Activated naive CD8-positive, alpha-beta T cell treated with anti-CD3 and anti-CD28 coated beads, Interleukin-2, amount 50 U/mL, for 24 hours (primary cell): ENCODE measurements around the gene HNRNPDL.
"Not testable (repeated sequence)": the region's sequence is repeated elsewhere in the genome, so short reads cannot be mapped to it uniquely, and the experiment has no call there.

ENCODE experiments used
- ATAC-seq: fragments of 150-1000 bp; cut with Tn5 transposase; one replicate; pipeline ENCODE4 v1.10.0; 2021
- DNase-seq: peaks from one replicate; pipeline ENCODE4 v3.0.0; 2021
- H3K27ac Mint-ChIP-seq: one replicate; pipeline ENCODE4 v1.8.0; 2021; ENCODE audit warnings: mild to moderate bottlenecking, mixed read lengths
- H3K27me3 Mint-ChIP-seq: one replicate; pipeline ENCODE4 v1.8.0; 2021; ENCODE audit warnings: mixed read lengths
- H3K36me3 Mint-ChIP-seq: one replicate; pipeline ENCODE4 v1.8.0; 2021; ENCODE audit warnings: low read depth, mixed read lengths
- H3K4me1 Mint-ChIP-seq: one replicate; pipeline ENCODE4 v1.8.0; 2021; ENCODE audit warnings: mixed read lengths
- H3K4me3 Mint-ChIP-seq: one replicate; pipeline ENCODE4 v1.8.0; 2021; ENCODE audit warnings: mild to moderate bottlenecking, moderate library complexity, mixed read lengths
- H3K9me3 Mint-ChIP-seq: one replicate; pipeline ENCODE4 v1.8.0; 2021; ENCODE audit warnings: mixed read lengths

The HNRNPDL gene

GRCh38 chr4:82430193-82430963 is at the start of gene HNRNPDL, which contains the start of gene ENOPH1:
HNRNPDL (minus strand) TSS chr4:82430462; CDS start chr4:82429690, 772 bp downstream.
ENOPH1 (plus strand) TSS chr4:82430590; CDS start chr4:82430830, 240 bp downstream.
- Mint-ChIP-seq H3K4me3 (peak within 1 kb of the TSS; percentile 99), H3K9me3 (no peaks in the 10 kb centered on the region), H3K27ac (peak within 1 kb of the TSS; percentile 100), H3K36me3 (peaks cover 66% of the 10 kb centered on the region), H3K4me1 (peaks cover 68% of the 10 kb centered on the region), H3K27me3 (peaks cover 2% of the 10 kb centered on the region)
- peak; percentile 78 for ATAC-seq
- peak; percentile 99 for DNase-seq

- Mint-ChIP-seq H3K4me1 (no peaks in the 10 kb centered on the region), H3K9me3 (no peaks in the 10 kb centered on the region), H3K4me3 (no peak overlapping the region), H3K36me3 (peaks cover 2% of the 10 kb centered on the region), H3K27ac (no peak overlapping the region), H3K27me3 (no peaks in the 10 kb centered on the region)
- DNase-seq (no peak), ATAC-seq (no peak)
These were observed 49.3 kb upstream of the HNRNPDL start for GRCh38 chr4:82479562-82479961.

- H3K9me3 Mint-ChIP-seq, H3K27ac Mint-ChIP-seq, H3K4me1 Mint-ChIP-seq, ATAC-seq, H3K27me3 Mint-ChIP-seq, H3K36me3 Mint-ChIP-seq, DNase-seq, H3K4me3 Mint-ChIP-seq: not testable (repeated sequence)
These were observed 47.2 kb upstream of the HNRNPDL start for GRCh38 chr4:82477469-82477868.

GRCh38 chr4:82475931-82476330 is 45.7 kb upstream of the HNRNPDL start:
- H3K4me1 Mint-ChIP-seq, H3K27ac Mint-ChIP-seq, H3K27me3 Mint-ChIP-seq, DNase-seq, ATAC-seq, H3K4me3 Mint-ChIP-seq, H3K36me3 Mint-ChIP-seq, H3K9me3 Mint-ChIP-seq: not testable (repeated sequence)

GRCh38 chr4:82473621-82474164 is 43.4 kb upstream of the HNRNPDL start:
- ATAC-seq (no peak), DNase-seq (no peak)
- Mint-ChIP-seq H3K9me3 (no peaks in the 10 kb centered on the region), H3K4me1 (no peaks in the 10 kb centered on the region), H3K36me3 (no peaks in the 10 kb centered on the region), H3K4me3 (no peak overlapping the region), H3K27ac (no peak overlapping the region), H3K27me3 (no peaks in the 10 kb centered on the region)

GRCh38 chr4:82473080-82473479 is 42.8 kb upstream of the HNRNPDL start:
- H3K9me3 Mint-ChIP-seq, H3K4me1 Mint-ChIP-seq, H3K4me3 Mint-ChIP-seq, H3K27me3 Mint-ChIP-seq, H3K36me3 Mint-ChIP-seq, DNase-seq, H3K27ac Mint-ChIP-seq, ATAC-seq: not testable (repeated sequence)

- H3K4me3 Mint-ChIP-seq = no peak overlapping the region
- H3K27me3 Mint-ChIP-seq = no peaks in the 10 kb centered on the region
- H3K36me3 Mint-ChIP-seq = peaks cover 13% of the 10 kb centered on the region
- no peaks in the 10 kb centered on the region for H3K4me1 Mint-ChIP-seq
- ATAC-seq (peak; percentile 36), DNase-seq (no peak)
- peak overlapping the region; percentile 8 for H3K27ac Mint-ChIP-seq
- H3K9me3 Mint-ChIP-seq = no peaks in the 10 kb centered on the region
These were observed 39.6 kb upstream of the HNRNPDL start for GRCh38 chr4:82469791-82470345.

GRCh38 chr4:82467471-82467870 is 37.2 kb upstream of the HNRNPDL start:
- Mint-ChIP-seq H3K4me3 (no peak overlapping the region), H3K36me3 (peaks cover 20% of the 10 kb centered on the region), H3K27me3 (no peaks in the 10 kb centered on the region), H3K9me3 (no peaks in the 10 kb centered on the region), H3K27ac (no peak overlapping the region), H3K4me1 (no peaks in the 10 kb centered on the region)
- DNase-seq (no peak), ATAC-seq (no peak)

- Mint-ChIP-seq H3K4me3 (no peak overlapping the region), H3K36me3 (peaks cover 42% of the 10 kb centered on the region), H3K9me3 (no peaks in the 10 kb centered on the region), H3K27ac (no peak overlapping the region), H3K4me1 (peaks cover 6% of the 10 kb centered on the region), H3K27me3 (no peaks in the 10 kb centered on the region)
- no peak for DNase-seq
- ATAC-seq = no peak
These were observed 33.0 kb upstream of the HNRNPDL start for GRCh38 chr4:82463221-82463620.

GRCh38 chr4:82462415-82462831 is 32.2 kb upstream of the HNRNPDL start:
- no peak overlapping the region for H3K4me3 Mint-ChIP-seq
- peaks cover 40% of the 10 kb centered on the region for H3K36me3 Mint-ChIP-seq
- H3K27me3 Mint-ChIP-seq = no peaks in the 10 kb centered on the region

GRCh38 chr4:82461710-82462109 is 31.4 kb upstream of the HNRNPDL start:
- Mint-ChIP-seq H3K27ac (no peak overlapping the region), H3K36me3 (peaks cover 40% of the 10 kb centered on the region), H3K9me3 (no peaks in the 10 kb centered on the region), H3K4me1 (peaks cover 6% of the 10 kb centered on the region), H3K27me3 (no peaks in the 10 kb centered on the region), H3K4me3 (no peak overlapping the region)
- DNase-seq (no peak), ATAC-seq (no peak)

More at GRCh38 chr4:82462415-82462831, 32.2 kb upstream of the HNRNPDL start:
- DNase-seq = peak; percentile 84
- peak; percentile 74 for ATAC-seq
- H3K27ac Mint-ChIP-seq = no peak overlapping the region
- H3K4me1 Mint-ChIP-seq = peaks cover 6% of the 10 kb centered on the region
- no peaks in the 10 kb centered on the region for H3K9me3 Mint-ChIP-seq

GRCh38 chr4:82458729-82459128 is 28.5 kb upstream of the HNRNPDL start:
- H3K4me1 Mint-ChIP-seq = peaks cover 6% of the 10 kb centered on the region
- H3K36me3 Mint-ChIP-seq = peaks cover 45% of the 10 kb centered on the region
- no peaks in the 10 kb centered on the region for H3K9me3 Mint-ChIP-seq
- DNase-seq = no peak
- H3K4me3 Mint-ChIP-seq = no peak overlapping the region
- peak; percentile 42 for ATAC-seq
- H3K27me3 Mint-ChIP-seq = no peaks in the 10 kb centered on the region
- peak overlapping the region; percentile 63 for H3K27ac Mint-ChIP-seq

- Mint-ChIP-seq H3K36me3 (peaks cover 48% of the 10 kb centered on the region), H3K27me3 (no peaks in the 10 kb centered on the region), H3K4me3 (no peak overlapping the region), H3K27ac (no peak overlapping the region), H3K4me1 (peaks cover 6% of the 10 kb centered on the region), H3K9me3 (no peaks in the 10 kb centered on the region)
- no peak for ATAC-seq
- DNase-seq = no peak
These were observed 27.0 kb upstream of the HNRNPDL start for GRCh38 chr4:82457266-82457665.

- Mint-ChIP-seq H3K9me3 (no peaks in the 10 kb centered on the region), H3K36me3 (peaks cover 56% of the 10 kb centered on the region), H3K4me3 (no peak overlapping the region), H3K27ac (no peak overlapping the region), H3K4me1 (peaks cover 27% of the 10 kb centered on the region), H3K27me3 (no peaks in the 10 kb centered on the region)
- ATAC-seq (no peak), DNase-seq (no peak)
These were observed 21.8 kb upstream of the HNRNPDL start for GRCh38 chr4:82452026-82452425.
